Adrenal gland (tissue), 5 donors: ENCODE measurements around the gene CFHR4.

ENCODE experiments used
- POLR2A ChIP-seq, 2 donors: fragments of 450-650 bp; IDR thresholded peaks; one replicate each; pipeline ENCODE4 v1.6.1; 2017; ENCODE audit warnings: antibody characterized with exemption in 2 of 2, mild to moderate bottlenecking in 2 of 2, moderate library complexity in 1 of 2
- TF ChIP-seq, protein P1 (sequence below), 6 experiments: fragments of 450-650 bp in 4 of 6; fragments of 200-600 bp in 2 of 6; sonication (generic) in 1 of 6; IDR thresholded peaks; 1 replicate in 5 of 6; 2 replicates in 1 of 6; pipeline versions ENCODE4 v1.5.1 to v1.8.0; 2016 to 2021; ENCODE audit warnings: antibody characterized with exemption in 6 of 6, mild to moderate bottlenecking in 2 of 6, moderate library complexity in 1 of 6
- donor health status: DM: no; HTN: no; CAD: no.

DNA sequence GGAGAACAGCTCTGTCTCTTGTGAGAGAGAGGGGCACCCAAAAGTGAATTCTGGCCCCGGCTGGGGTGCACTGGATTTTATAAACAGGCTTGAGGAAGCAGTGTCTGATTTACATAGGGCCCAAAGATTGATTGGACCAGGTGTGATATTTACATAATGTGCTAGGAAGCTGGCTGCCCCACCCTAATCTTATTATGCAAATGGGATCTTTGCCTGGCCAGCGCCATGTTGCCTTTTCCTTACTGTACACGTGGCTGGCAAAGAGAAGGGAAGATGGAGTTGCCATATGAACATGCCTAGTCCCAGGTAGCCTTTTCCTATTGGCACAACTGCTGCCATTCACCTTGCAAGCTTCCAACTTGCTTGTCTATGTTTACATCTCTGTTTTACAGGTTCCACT, 29.0 kb upstream of the CFHR4 start:
- TF ChIP-seq, protein P1, sequence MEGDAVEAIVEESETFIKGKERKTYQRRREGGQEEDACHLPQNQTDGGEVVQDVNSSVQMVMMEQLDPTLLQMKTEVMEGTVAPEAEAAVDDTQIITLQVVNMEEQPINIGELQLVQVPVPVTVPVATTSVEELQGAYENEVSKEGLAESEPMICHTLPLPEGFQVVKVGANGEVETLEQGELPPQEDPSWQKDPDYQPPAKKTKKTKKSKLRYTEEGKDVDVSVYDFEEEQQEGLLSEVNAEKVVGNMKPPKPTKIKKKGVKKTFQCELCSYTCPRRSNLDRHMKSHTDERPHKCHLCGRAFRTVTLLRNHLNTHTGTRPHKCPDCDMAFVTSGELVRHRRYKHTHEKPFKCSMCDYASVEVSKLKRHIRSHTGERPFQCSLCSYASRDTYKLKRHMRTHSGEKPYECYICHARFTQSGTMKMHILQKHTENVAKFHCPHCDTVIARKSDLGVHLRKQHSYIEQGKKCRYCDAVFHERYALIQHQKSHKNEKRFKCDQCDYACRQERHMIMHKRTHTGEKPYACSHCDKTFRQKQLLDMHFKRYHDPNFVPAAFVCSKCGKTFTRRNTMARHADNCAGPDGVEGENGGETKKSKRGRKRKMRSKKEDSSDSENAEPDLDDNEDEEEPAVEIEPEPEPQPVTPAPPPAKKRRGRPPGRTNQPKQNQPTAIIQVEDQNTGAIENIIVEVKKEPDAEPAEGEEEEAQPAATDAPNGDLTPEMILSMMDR (IDR thresholded peaks at IDR 0.05) = no peak
- no peak for TF ChIP-seq POLR2A (IDR thresholded peaks at IDR 0.05)
